GM23338 (cell line): ENCODE data around the gene PTPN6. TPM values are rescaled to one million over a fixed set of nuclear protein-coding genes. Genes with fewer than 3 reads are reported as not detected.

Experiments used
- ATAC-seq: fragments of 200-7000 bp; cut with Tn5 transposase; 3 replicates; pipeline ENCODE4 v1.9.1; 2020
- DNase-seq: peaks from one replicate; pipeline ENCODE4 v3.0.0-alpha.2; 2015; ENCODE audit warnings: low spot score
- H2AFZ ChIP-seq: fragments of 200-600 bp; sonication (generic); 2 replicates; pipeline ENCODE4 v1.8.0; 2016; ENCODE audit warnings: antibody characterized with exemption, mild to moderate bottlenecking, moderate library complexity
- H3F3A ChIP-seq: fragments of 200-600 bp; sonication (generic); replicated peaks from 2 replicates; pipeline ENCODE4 v1.8.0; 2017; ENCODE audit warnings: antibody characterized with exemption, mixed run types, low read depth
- H3K27ac ChIP-seq: fragments of 200-600 bp; sonication (generic); 2 replicates; pipeline ENCODE4 v1.6.1; 2016; ENCODE audit warnings: low read depth
- H3K27me3 ChIP-seq: fragments of 200-600 bp; sonication (generic); 2 replicates; pipeline ENCODE4 v1.8.0; 2016; ENCODE audit warnings: mild to moderate bottlenecking, mixed run types, moderate library complexity; ENCODE audit not compliant: insufficient read depth
- H3K36me3 ChIP-seq: fragments of 200-600 bp; sonication (generic); 2 replicates; pipeline ENCODE4 v1.8.0; 2016; ENCODE audit warnings: mild to moderate bottlenecking; ENCODE audit not compliant: insufficient read depth
- H3K4me1 ChIP-seq: fragments of 200-600 bp; sonication (generic); 2 replicates; pipeline ENCODE4 v1.8.0; 2016; ENCODE audit warnings: mild to moderate bottlenecking, moderate library complexity; ENCODE audit not compliant: insufficient read depth
- H3K4me2 ChIP-seq: fragments of 200-600 bp; sonication (generic); 2 replicates; pipeline ENCODE4 v1.7.1; 2017; ENCODE audit warnings: mixed run types
- H3K4me3 ChIP-seq: fragments of 200-600 bp; sonication (generic); 2 replicates; pipeline ENCODE4 v1.6.1; 2016; ENCODE audit warnings: mixed run types
- H3K79me2 ChIP-seq: fragments of 200-600 bp; sonication (generic); replicated peaks from 2 replicates; pipeline ENCODE4 v1.8.0; 2017; ENCODE audit warnings: mild to moderate bottlenecking; ENCODE audit not compliant: insufficient read depth
- H3K9me2 ChIP-seq: fragments of 200-600 bp; sonication (generic); 2 replicates; pipeline ENCODE4 v1.8.0; 2017; ENCODE audit not compliant: insufficient read depth
- H4K20me1 ChIP-seq: fragments of 200-600 bp; sonication (generic); replicated peaks from 2 replicates; pipeline ENCODE4 v1.8.0; 2017; ENCODE audit warnings: mild to moderate bottlenecking; ENCODE audit not compliant: insufficient read depth
- H3K27ac Mint-ChIP-seq: 2 replicates; pipeline ENCODE4 v1.8.0; 2020; ENCODE audit warnings: inconsistent platforms, mild to moderate bottlenecking, moderate library complexity, mixed read lengths
- H3K27me3 Mint-ChIP-seq: 3 replicates; pipeline ENCODE4 v1.8.0; 2022; ENCODE audit warnings: low read depth, mild to moderate bottlenecking, moderate library complexity, mixed read lengths, inconsistent platforms; ENCODE audit not compliant: insufficient read depth, poor library complexity
- H3K36me3 Mint-ChIP-seq: 3 replicates; pipeline ENCODE4 v1.8.0; 2021; ENCODE audit warnings: low read depth, mild to moderate bottlenecking, inconsistent platforms, moderate library complexity, mixed read lengths
- H3K4me1 Mint-ChIP-seq: 3 replicates; pipeline ENCODE4 v1.8.0; 2020; ENCODE audit warnings: mild to moderate bottlenecking, inconsistent platforms, mixed read lengths
- H3K4me3 Mint-ChIP-seq: 3 replicates; pipeline ENCODE4 v1.8.0; 2021; ENCODE audit warnings: moderate library complexity, mild to moderate bottlenecking, inconsistent platforms, mixed read lengths
- H3K9me3 Mint-ChIP-seq: 3 replicates; pipeline ENCODE4 v1.8.0; 2020; ENCODE audit warnings: moderate library complexity, mild to moderate bottlenecking, inconsistent platforms, mixed read lengths
- CREB1 ChIP-seq: fragments of 250-450 bp; sonication (Bioruptor Pico); IDR thresholded peaks from 2 replicates; pipeline ENCODE4 v1.5.0; 2020; ENCODE audit warnings: low read depth, mild to moderate bottlenecking, moderate library complexity
- EZH2 ChIP-seq: fragments of 200-600 bp; sonication (generic); IDR thresholded peaks from one replicate; pipeline ENCODE4 v1.8.0; 2017; ENCODE audit warnings: antibody characterized with exemption, mild to moderate bottlenecking, low read depth; ENCODE audit not compliant: unreplicated experiment
- EZH2phosphoT487 ChIP-seq: fragments of 200-600 bp; sonication (generic); IDR thresholded peaks from one replicate; pipeline ENCODE4 v1.8.1; 2018; ENCODE audit warnings: antibody characterized with exemption; ENCODE audit not compliant: unreplicated experiment
- JUNB ChIP-seq: IDR thresholded peaks from one replicate; pipeline ENCODE4 v1.6.1; 2016; ENCODE audit warnings: antibody characterized with exemption; ENCODE audit not compliant: unreplicated experiment
- NANOG ChIP-seq: IDR thresholded peaks from 2 replicates; pipeline ENCODE4 v1.6.1; 2016; ENCODE audit warnings: antibody characterized with exemption, borderline replicate concordance
- POLR2AphosphoS5 ChIP-seq: IDR thresholded peaks from 2 replicates; pipeline ENCODE4 v1.6.1; 2016; ENCODE audit warnings: antibody characterized with exemption, low read depth
- STAT1 ChIP-seq: IDR thresholded peaks from one replicate; pipeline ENCODE4 v1.6.1; 2016; ENCODE audit warnings: antibody characterized with exemption; ENCODE audit not compliant: unreplicated experiment
- ZNF114 ChIP-seq: fragments of 250-450 bp; sonication (Bioruptor Pico); IDR thresholded peaks from 2 replicates; pipeline ENCODE4 v1.5.0; 2020; ENCODE audit warnings: mild to moderate bottlenecking, moderate library complexity
- ZNF331 ChIP-seq: fragments of 250-450 bp; sonication (Bioruptor Pico); IDR thresholded peaks from 2 replicates; pipeline ENCODE4 v1.5.0; 2020; ENCODE audit warnings: low read depth, mild to moderate bottlenecking, moderate library complexity
- polyA plus RNA-seq: library from polyadenylated mRNA; unstranded; fragments of >200 nt; fragmentation: Nextera tagmentation; extraction: Ambion mirVana; gene quantifications from 2 replicates; pipeline ENCODE4 v1.2.1, GENCODE V29; 2016
- total RNA-seq: library from RNA; depleted of rRNA; stranded (reverse); fragments of >200 nt; shearing (Covaris generic); gene quantifications from 2 replicates; pipeline ENCODE4 v1.2.3, GENCODE V29; 2014
- TF ChIP-seq, protein P1 (sequence below): IDR thresholded peaks from 2 replicates; pipeline ENCODE4 v1.6.1; 2016; ENCODE audit warnings: antibody characterized with exemption
- TF ChIP-seq, protein P2 (sequence below), 2 experiments: fragments of 200-600 bp in 1 of 2; sonication (generic) in 1 of 2; conservative IDR thresholded peaks; 2 replicates each; pipeline versions ENCODE4 v1.5.1 to v1.6.1; 2016 to 2017; ENCODE audit warnings: antibody characterized with exemption in 2 of 2, low read depth in 2 of 2, mild to moderate bottlenecking in 2 of 2, moderate library complexity in 1 of 2
- TF ChIP-seq, protein P3 (sequence below): IDR thresholded peaks from one replicate; pipeline ENCODE4 v1.6.1; 2018; ENCODE audit warnings: antibody characterized with exemption; ENCODE audit not compliant: unreplicated experiment
- TF ChIP-seq, protein P4 (sequence below): fragments of 250-450 bp; sonication (Bioruptor Pico); IDR thresholded peaks from 2 replicates; pipeline ENCODE4 v1.5.0; 2020; ENCODE audit warnings: mild to moderate bottlenecking, moderate library complexity

The PTPN6 gene
- total and polyA plus RNA-seq, 2 experiments from 2014 or later, result 25.3 to 35.4 TPM

DNA sequence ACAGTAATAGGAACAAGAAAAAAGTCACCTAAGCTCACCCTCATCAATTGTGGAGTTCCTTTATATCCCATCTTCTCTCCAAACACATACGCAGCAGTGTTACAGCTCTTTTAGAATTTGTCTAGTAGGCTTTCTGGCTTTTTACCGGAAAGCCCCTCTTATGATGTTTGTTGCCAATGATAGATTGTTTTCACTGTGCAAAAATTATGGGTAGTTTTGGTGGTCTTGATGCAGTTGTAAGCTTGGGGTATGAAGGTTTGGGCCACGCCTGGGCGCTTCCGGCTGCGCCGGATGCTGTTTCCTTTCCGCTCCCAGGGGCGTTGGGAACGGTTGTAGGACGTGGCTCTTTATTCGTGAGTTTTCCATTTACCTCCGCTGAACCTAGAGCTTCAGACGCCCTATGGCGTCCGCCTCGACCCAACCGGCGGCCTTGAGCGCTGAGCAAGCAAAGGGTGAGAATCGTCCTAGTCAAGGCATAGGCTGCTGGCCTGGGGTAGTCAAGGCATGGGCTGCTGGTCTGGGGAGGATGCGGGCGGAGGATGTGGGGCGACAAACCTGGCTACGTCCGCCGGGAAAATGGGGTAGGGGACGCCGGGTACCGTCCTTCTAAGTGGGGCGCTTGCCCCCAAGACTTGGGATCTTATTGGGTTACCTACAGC is 7.3 kb upstream of the PTPN6 start, which contains the start of the genes C12orf57 and RNU7-1:
Gene C12orf57, plus strand, starts transcription at position 301 of the 659 bp plus-strand sequence. Its CDS starts 100 bp downstream, at position 401.
Gene RNU7-1, plus strand, starts transcription at position 95 of the 659 bp plus-strand sequence.
- Histone ChIP-seq H3K9me2 (no peaks in the 10 kb centered on the region), H4K20me1 (no peaks in the 10 kb centered on the region; the same call in 1 of the 2 replicates), H3K4me3 (peak within 1 kb of the TSS; percentile 70), H3K79me2 (0 out of 2 replicates have a peak, but pooled peaks cover 10% of the 10 kb centered on the region), H2AFZ (no peak within 1 kb of the TSS), H3F3A (peaks cover 38% of the 10 kb centered on the region), H3K36me3 (no peaks in the 10 kb centered on the region), H3K4me1 (peaks cover 20% of the 10 kb centered on the region), H3K4me2 (peak within 1 kb of the TSS; percentile 79), H3K27me3 (no peaks in the 10 kb centered on the region), H3K27ac (peak within 1 kb of the TSS; percentile 87)
- Mint-ChIP-seq H3K9me3 (peaks cover 6% of the 10 kb centered on the region; the same call in 2 of the 3 replicates), H3K36me3 (peaks cover 29% of the 10 kb centered on the region), H3K4me3 (peak within 1 kb of the TSS; percentile 96), H3K27me3 (peaks cover 55% of the 10 kb centered on the region), H3K4me1 (peaks cover 52% of the 10 kb centered on the region), H3K27ac (peak within 1 kb of the TSS; percentile 100)
- ATAC-seq (peak; percentile 38), DNase-seq (peak; percentile 91)
- TF ChIP-seq ZNF114 (CRISPR knock-in tag) (no peak), NANOG (no peak), CREB1 (peak; percentile 72), JUNB (peak; percentile 35), STAT1 (no peak), EZH2phosphoT487 (no peak), POLR2AphosphoS5 (peak; percentile 100), EZH2 (no peak), ZNF331 (CRISPR knock-in tag) (peak; percentile 5; the same call in 1 of the 2 replicates)
- TF ChIP-seq, protein P1, sequence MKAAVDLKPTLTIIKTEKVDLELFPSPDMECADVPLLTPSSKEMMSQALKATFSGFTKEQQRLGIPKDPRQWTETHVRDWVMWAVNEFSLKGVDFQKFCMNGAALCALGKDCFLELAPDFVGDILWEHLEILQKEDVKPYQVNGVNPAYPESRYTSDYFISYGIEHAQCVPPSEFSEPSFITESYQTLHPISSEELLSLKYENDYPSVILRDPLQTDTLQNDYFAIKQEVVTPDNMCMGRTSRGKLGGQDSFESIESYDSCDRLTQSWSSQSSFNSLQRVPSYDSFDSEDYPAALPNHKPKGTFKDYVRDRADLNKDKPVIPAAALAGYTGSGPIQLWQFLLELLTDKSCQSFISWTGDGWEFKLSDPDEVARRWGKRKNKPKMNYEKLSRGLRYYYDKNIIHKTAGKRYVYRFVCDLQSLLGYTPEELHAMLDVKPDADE, result peak; percentile 89
- TF ChIP-seq, protein P2, sequence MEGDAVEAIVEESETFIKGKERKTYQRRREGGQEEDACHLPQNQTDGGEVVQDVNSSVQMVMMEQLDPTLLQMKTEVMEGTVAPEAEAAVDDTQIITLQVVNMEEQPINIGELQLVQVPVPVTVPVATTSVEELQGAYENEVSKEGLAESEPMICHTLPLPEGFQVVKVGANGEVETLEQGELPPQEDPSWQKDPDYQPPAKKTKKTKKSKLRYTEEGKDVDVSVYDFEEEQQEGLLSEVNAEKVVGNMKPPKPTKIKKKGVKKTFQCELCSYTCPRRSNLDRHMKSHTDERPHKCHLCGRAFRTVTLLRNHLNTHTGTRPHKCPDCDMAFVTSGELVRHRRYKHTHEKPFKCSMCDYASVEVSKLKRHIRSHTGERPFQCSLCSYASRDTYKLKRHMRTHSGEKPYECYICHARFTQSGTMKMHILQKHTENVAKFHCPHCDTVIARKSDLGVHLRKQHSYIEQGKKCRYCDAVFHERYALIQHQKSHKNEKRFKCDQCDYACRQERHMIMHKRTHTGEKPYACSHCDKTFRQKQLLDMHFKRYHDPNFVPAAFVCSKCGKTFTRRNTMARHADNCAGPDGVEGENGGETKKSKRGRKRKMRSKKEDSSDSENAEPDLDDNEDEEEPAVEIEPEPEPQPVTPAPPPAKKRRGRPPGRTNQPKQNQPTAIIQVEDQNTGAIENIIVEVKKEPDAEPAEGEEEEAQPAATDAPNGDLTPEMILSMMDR (conservative IDR thresholded peaks at IDR 0.05; ENCODE audit: low read depth in 2 of 2), result no peak
- TF ChIP-seq, protein P3, sequence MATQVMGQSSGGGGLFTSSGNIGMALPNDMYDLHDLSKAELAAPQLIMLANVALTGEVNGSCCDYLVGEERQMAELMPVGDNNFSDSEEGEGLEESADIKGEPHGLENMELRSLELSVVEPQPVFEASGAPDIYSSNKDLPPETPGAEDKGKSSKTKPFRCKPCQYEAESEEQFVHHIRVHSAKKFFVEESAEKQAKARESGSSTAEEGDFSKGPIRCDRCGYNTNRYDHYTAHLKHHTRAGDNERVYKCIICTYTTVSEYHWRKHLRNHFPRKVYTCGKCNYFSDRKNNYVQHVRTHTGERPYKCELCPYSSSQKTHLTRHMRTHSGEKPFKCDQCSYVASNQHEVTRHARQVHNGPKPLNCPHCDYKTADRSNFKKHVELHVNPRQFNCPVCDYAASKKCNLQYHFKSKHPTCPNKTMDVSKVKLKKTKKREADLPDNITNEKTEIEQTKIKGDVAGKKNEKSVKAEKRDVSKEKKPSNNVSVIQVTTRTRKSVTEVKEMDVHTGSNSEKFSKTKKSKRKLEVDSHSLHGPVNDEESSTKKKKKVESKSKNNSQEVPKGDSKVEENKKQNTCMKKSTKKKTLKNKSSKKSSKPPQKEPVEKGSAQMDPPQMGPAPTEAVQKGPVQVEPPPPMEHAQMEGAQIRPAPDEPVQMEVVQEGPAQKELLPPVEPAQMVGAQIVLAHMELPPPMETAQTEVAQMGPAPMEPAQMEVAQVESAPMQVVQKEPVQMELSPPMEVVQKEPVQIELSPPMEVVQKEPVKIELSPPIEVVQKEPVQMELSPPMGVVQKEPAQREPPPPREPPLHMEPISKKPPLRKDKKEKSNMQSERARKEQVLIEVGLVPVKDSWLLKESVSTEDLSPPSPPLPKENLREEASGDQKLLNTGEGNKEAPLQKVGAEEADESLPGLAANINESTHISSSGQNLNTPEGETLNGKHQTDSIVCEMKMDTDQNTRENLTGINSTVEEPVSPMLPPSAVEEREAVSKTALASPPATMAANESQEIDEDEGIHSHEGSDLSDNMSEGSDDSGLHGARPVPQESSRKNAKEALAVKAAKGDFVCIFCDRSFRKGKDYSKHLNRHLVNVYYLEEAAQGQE, result no peak
- TF ChIP-seq, protein P4, sequence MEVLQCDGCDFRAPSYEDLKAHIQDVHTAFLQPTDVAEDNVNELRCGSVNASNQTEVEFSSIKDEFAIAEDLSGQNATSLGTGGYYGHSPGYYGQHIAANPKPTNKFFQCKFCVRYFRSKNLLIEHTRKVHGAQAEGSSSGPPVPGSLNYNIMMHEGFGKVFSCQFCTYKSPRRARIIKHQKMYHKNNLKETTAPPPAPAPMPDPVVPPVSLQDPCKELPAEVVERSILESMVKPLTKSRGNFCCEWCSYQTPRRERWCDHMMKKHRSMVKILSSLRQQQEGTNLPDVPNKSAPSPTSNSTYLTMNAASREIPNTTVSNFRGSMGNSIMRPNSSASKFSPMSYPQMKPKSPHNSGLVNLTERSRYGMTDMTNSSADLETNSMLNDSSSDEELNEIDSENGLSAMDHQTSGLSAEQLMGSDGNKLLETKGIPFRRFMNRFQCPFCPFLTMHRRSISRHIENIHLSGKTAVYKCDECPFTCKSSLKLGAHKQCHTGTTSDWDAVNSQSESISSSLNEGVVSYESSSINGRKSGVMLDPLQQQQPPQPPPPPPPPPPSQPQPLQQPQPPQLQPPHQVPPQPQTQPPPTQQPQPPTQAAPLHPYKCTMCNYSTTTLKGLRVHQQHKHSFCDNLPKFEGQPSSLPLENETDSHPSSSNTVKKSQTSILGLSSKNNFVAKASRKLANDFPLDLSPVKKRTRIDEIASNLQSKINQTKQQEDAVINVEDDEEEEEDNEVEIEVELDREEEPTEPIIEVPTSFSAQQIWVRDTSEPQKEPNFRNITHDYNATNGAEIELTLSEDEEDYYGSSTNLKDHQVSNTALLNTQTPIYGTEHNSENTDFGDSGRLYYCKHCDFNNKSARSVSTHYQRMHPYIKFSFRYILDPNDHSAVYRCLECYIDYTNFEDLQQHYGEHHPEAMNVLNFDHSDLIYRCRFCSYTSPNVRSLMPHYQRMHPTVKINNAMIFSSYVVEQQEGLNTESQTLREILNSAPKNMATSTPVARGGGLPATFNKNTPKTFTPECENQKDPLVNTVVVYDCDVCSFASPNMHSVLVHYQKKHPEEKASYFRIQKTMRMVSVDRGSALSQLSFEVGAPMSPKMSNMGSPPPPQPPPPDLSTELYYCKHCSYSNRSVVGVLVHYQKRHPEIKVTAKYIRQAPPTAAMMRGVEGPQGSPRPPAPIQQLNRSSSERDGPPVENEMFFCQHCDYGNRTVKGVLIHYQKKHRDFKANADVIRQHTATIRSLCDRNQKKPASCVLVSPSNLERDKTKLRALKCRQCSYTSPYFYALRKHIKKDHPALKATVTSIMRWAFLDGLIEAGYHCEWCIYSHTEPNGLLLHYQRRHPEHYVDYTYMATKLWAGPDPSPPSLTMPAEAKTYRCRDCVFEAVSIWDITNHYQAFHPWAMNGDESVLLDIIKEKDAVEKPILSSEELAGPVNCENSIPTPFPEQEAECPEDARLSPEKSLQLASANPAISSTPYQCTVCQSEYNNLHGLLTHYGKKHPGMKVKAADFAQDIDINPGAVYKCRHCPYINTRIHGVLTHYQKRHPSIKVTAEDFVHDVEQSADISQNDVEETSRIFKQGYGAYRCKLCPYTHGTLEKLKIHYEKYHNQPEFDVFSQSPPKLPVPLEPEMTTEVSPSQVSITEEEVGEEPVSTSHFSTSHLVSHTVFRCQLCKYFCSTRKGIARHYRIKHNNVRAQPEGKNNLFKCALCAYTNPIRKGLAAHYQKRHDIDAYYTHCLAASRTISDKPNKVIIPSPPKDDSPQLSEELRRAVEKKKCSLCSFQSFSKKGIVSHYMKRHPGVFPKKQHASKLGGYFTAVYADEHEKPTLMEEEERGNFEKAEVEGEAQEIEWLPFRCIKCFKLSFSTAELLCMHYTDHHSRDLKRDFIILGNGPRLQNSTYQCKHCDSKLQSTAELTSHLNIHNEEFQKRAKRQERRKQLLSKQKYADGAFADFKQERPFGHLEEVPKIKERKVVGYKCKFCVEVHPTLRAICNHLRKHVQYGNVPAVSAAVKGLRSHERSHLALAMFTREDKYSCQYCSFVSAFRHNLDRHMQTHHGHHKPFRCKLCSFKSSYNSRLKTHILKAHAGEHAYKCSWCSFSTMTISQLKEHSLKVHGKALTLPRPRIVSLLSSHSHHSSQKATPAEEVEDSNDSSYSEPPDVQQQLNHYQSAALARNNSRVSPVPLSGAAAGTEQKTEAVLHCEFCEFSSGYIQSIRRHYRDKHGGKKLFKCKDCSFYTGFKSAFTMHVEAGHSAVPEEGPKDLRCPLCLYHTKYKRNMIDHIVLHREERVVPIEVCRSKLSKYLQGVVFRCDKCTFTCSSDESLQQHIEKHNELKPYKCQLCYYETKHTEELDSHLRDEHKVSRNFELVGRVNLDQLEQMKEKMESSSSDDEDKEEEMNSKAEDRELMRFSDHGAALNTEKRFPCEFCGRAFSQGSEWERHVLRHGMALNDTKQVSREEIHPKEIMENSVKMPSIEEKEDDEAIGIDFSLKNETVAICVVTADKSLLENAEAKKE, result no peak
